GM12878 (cell line): ENCODE measurements around the gene XAGE3. TPM values are rescaled to one million over a fixed set of nuclear protein-coding genes. Genes with fewer than 3 reads are reported as not detected.

ENCODE experiments used
- ATAC-seq: fragments of 200-7000 bp; cut with Tn5 transposase; 3 replicates; pipeline ENCODE4 v1.9.1; 2020; ENCODE audit warnings: mild to moderate bottlenecking, moderate library complexity
- BruUV-seq: library from RNA; stranded (reverse); fragments of 400-500 nt; replicated peaks from 2 replicates; lab custom pipeline; 2021; lab: Mats Ljungman, UMichigan
- CTCF ChIA-PET: fragments of 300-600 bp; sonication (Branson Sonifier 250); formaldehyde crosslinking; extraction: SDS; loops from one replicate; lab custom pipeline; 2021; ENCODE audit warnings: inconsistent platforms; lab: Yijun Ruan, JAX
- POLR2A ChIA-PET: fragments of 350-600 bp; formaldehyde crosslinking; extraction: SDS; loops from one replicate; lab custom pipeline; 2021; ENCODE audit warnings: inconsistent platforms; lab: Charles Lee
- RAD21 ChIA-PET: fragments of 300-600 bp; sonication (Branson Sonifier 250); formaldehyde crosslinking; loops from one replicate; lab custom pipeline; 2023; ENCODE audit warnings: antibody characterized with exemption; ENCODE audit not compliant: unreplicated experiment; lab: Charles Lee
- SMC1A ChIA-PET: fragments of 300-600 bp; sonication (Branson Sonifier 250); formaldehyde crosslinking; loops from one replicate; lab custom pipeline; 2023; ENCODE audit not compliant: unreplicated experiment, uncharacterized antibody; lab: Charles Lee
- DNase-seq: peaks from one replicate; pipeline ENCODE4 v3.0.0-alpha.2; 2011; ENCODE audit warnings: low read depth, low spot score
- FAIRE-seq: peaks from 3 replicates; lab custom pipeline; 2011; peaks lifted over from hg19 to GRCh38; lab: Jason Lieb, UNC
- H2AFZ ChIP-seq: 2 replicates; pipeline ENCODE4 v1.6.0; 2011; ENCODE audit warnings: low read depth, low read length, control low read depth; ENCODE audit not compliant: control insufficient read depth
- H3K27ac ChIP-seq: 2 replicates; pipeline ENCODE4 v1.5.1; 2011; ENCODE audit warnings: control low read depth; ENCODE audit not compliant: control insufficient read depth, insufficient read depth
- H3K27me3 ChIP-seq, 2 experiments: replicated peaks in 1 of 2; 2 replicates each; pipeline versions ENCODE4 v1.6.0 to v1.6.1; 2011; ENCODE audit warnings: low read length in 1 of 2; ENCODE audit not compliant: control insufficient read depth in 2 of 2, insufficient read depth in 2 of 2
- H3K36me3 ChIP-seq, 2 experiments: 2 replicates each; pipeline ENCODE4 v1.5.1; 2011; ENCODE audit warnings: low read length in 1 of 2; ENCODE audit not compliant: control insufficient read depth in 2 of 2, insufficient read depth in 2 of 2
- H3K4me1 ChIP-seq: 2 replicates; pipeline ENCODE4 v1.6.1; 2011; ENCODE audit warnings: mild to moderate bottlenecking, low read length, moderate library complexity, mixed read lengths; ENCODE audit not compliant: control insufficient read depth, insufficient read depth
- H3K4me2 ChIP-seq: 2 replicates; pipeline ENCODE4 v1.6.0; 2011; ENCODE audit warnings: control low read depth; ENCODE audit not compliant: control insufficient read depth, insufficient read depth
- H3K4me3 ChIP-seq: fragments of 200-600 bp; sonication (generic); 2 replicates; pipeline ENCODE4 v1.5.1; 2016
- H3K79me2 ChIP-seq: 2 replicates; pipeline ENCODE4 v1.6.0; 2011; ENCODE audit warnings: low read length; ENCODE audit not compliant: control insufficient read depth, insufficient read depth
- H3K9ac ChIP-seq: 2 replicates; pipeline ENCODE4 v1.8.0; 2011; ENCODE audit warnings: low read length, control low read depth, mixed read lengths; ENCODE audit not compliant: control insufficient read depth, insufficient read depth
- H3K9me3 ChIP-seq: replicated peaks from 3 replicates; pipeline ENCODE4 v1.5.1; 2011; ENCODE audit warnings: mild to moderate bottlenecking, low read length; ENCODE audit not compliant: control insufficient read depth, insufficient read depth
- H4K20me1 ChIP-seq: 2 replicates; pipeline ENCODE4 v1.6.0; 2011; ENCODE audit not compliant: control insufficient read depth, insufficient read depth
- BCL11A ChIP-seq: IDR thresholded peaks from 2 replicates; pipeline ENCODE4 v1.6.1; 2011; ENCODE audit warnings: low read depth, low read length
- BMI1 ChIP-seq: fragments of 450-650 bp; IDR thresholded peaks from 2 replicates; pipeline ENCODE4 v1.6.1; 2016; ENCODE audit warnings: mild to moderate bottlenecking, moderate library complexity, borderline replicate concordance
- CHD4 ChIP-seq: fragments of 200-600 bp; sonication (generic); IDR thresholded peaks from 2 replicates; pipeline ENCODE4 v1.6.1; 2016; ENCODE audit warnings: mild to moderate bottlenecking
- CREB1 ChIP-seq: IDR thresholded peaks from 2 replicates; pipeline ENCODE4 v1.6.1; 2012; ENCODE audit warnings: low read depth, mild to moderate bottlenecking, inconsistent platforms
- CTCF ChIP-seq, 3 experiments: IDR thresholded peaks in 2 of 3; conservative IDR thresholded peaks in 1 of 3; 2 replicates each; pipeline ENCODE4 v1.5.1; 2011; ENCODE audit warnings: low read depth in 3 of 3, low read length in 3 of 3, mild to moderate bottlenecking in 3 of 3, control low read depth in 2 of 3, moderate library complexity in 2 of 3, inconsistent platforms in 1 of 3, mixed read lengths in 1 of 3; ENCODE audit not compliant: control insufficient read depth in 2 of 3, insufficient read depth in 1 of 3; ENCODE audit errors: extremely low read depth in 1 of 3
- ETV6 ChIP-seq, 2 experiments: fragments of 450-650 bp in 1 of 2; IDR thresholded peaks in 1 of 2; conservative IDR thresholded peaks in 1 of 2; 2 replicates each; pipeline ENCODE4 v1.6.1; 2014; ENCODE audit warnings: antibody characterized with exemption in 1 of 2, borderline replicate concordance in 1 of 2, low read depth in 1 of 2, mild to moderate bottlenecking in 1 of 2, moderate library complexity in 1 of 2
- HDAC6 ChIP-seq: fragments of 200-600 bp; sonication (generic); IDR thresholded peaks from one replicate; pipeline ENCODE4 v1.8.0; 2017; ENCODE audit warnings: antibody characterized with exemption; ENCODE audit not compliant: unreplicated experiment
- KDM1A ChIP-seq: fragments of 200-600 bp; sonication (generic); IDR thresholded peaks from 2 replicates; pipeline ENCODE4 v1.6.1; 2016; ENCODE audit warnings: borderline replicate concordance
- MEF2B ChIP-seq: fragments of 450-650 bp; IDR thresholded peaks from 2 replicates; pipeline ENCODE4 v1.6.1; 2018; ENCODE audit warnings: mild to moderate bottlenecking, moderate library complexity; ENCODE audit not compliant: partially characterized antibody, poor library complexity, severe bottlenecking
- NR2C1 ChIP-seq: fragments of 450-650 bp; IDR thresholded peaks from 2 replicates; pipeline ENCODE4 v1.6.1; 2017; ENCODE audit warnings: antibody characterized with exemption, mild to moderate bottlenecking, moderate library complexity
- RELB ChIP-seq: fragments of 450-650 bp; IDR thresholded peaks from 2 replicates; pipeline ENCODE4 v1.6.1; 2017; ENCODE audit warnings: low read depth, mild to moderate bottlenecking, moderate library complexity
- RFX5 ChIP-seq: IDR thresholded peaks from 2 replicates; pipeline ENCODE4 v1.6.1; 2011; ENCODE audit warnings: low read depth, low read length, improper control_type of control experiment
- SMC3 ChIP-seq: IDR thresholded peaks from 2 replicates; pipeline ENCODE4 v1.6.1; 2011; ENCODE audit warnings: low read length, improper control_type of control experiment, borderline replicate concordance
- STAT1 ChIP-seq: fragments of 450-650 bp; conservative IDR thresholded peaks from 2 replicates; pipeline ENCODE4 v1.6.1; 2014; ENCODE audit warnings: antibody characterized with exemption, mild to moderate bottlenecking
- YBX1 ChIP-seq: fragments of 450-650 bp; IDR thresholded peaks from 2 replicates; pipeline ENCODE4 v1.6.1; 2016; ENCODE audit warnings: antibody characterized with exemption
- ZNF207 ChIP-seq: fragments of 450-650 bp; IDR thresholded peaks from 2 replicates; pipeline ENCODE4 v1.6.1; 2014; ENCODE audit warnings: antibody characterized with exemption, mild to moderate bottlenecking, borderline replicate concordance
- WGBS: methylation state at CpG from one replicate; pipeline ENCODE4 v1.1.6; 2016; ENCODE audit warnings: low lambda C conversion rate; ENCODE audit not compliant: insufficient replicate concordance, insufficient coverage; ENCODE audit errors: missing lambda C conversion rate; 5-methylcytosine and 5-hydroxymethylcytosine counted together
- in situ Hi-C: fragments of 300-500 bp; cut with MboI; formaldehyde crosslinking; loops from 9 replicates; pipeline ENCODE4 v1.14.3; 2018; ENCODE audit warnings: mixed read lengths
- intact Hi-C: fragments of 100-400 bp; cut with micrococcal nuclease; formaldehyde crosslinking; loops from one replicate; pipeline ENCODE4 v1.14.2; 2022; ENCODE audit not compliant: unreplicated experiment
- polyA plus RNA-seq, 11 experiments: library from polyadenylated mRNA; depleted of rRNA in 4 of 11; unstranded in 6 of 11; stranded (reverse) in 5 of 11; fragments of >200 nt; fragmentation: Nextera tagmentation in 4 of 11; fragmentation: Illumina TruSeq in 1 of 11; extraction: Ambion mirVana in 4 of 11; extraction: Trizol in 1 of 11; gene quantifications; 1 replicate in 1 of 11; 2 replicates in 10 of 11; pipeline versions ENCODE4 v1.2.1 to v1.2.3, GENCODE V29; 2011 to 2016; ENCODE audit warnings: inconsistent platforms in 2 of 11, missing spikeins in 2 of 11, low read depth in 1 of 11
- total RNA-seq, 4 experiments: library from RNA; depleted of rRNA in 3 of 4; stranded (reverse); fragments of >200 nt in 3 of 4; fragmentation: Illumina TruSeq in 1 of 4; extraction: Trizol in 1 of 4; gene quantifications; 2 replicates each; pipeline versions ENCODE4 v1.2.1 to v1.2.3, GENCODE V29; 2013 to 2021
- TF ChIP-seq, protein P1 (sequence below): fragments of 450-650 bp; IDR thresholded peaks from 2 replicates; pipeline ENCODE4 v1.6.1; 2016; ENCODE audit warnings: mild to moderate bottlenecking

The XAGE3 gene
- total and polyA plus RNA-seq, 10 of the 15 experiments (the other 5 are each of a cell fraction or from before 2014, with no cell fraction given), result not detected

DNA sequence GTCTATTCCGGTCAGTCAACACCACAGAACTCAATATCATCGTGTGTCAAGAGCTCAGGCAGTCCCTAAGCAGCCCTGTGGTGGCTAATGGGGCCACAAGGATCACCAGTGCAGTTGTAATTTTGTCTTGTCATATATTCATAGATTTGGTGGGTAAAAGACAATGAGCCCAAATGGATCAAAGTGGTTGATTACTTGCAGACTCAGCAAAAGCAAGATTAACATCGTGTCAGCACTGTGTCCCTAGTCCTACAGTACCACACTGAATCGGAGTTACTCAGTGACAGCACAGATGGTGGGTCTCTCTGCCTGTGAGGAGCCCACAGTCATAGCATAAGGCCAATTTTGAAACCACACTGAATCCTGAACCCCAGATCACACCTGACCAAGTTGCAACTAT lies 48.1 kb downstream of the XAGE3 start:
- TF ChIP-seq YBX1 (no peak), BCL11A (no peak), CREB1 (no peak), CTCF (IDR thresholded peaks at IDR 0.05 in 2 of 3, conservative IDR thresholded peaks at IDR 0.05 in 1 of 3; ENCODE audit: control insufficient read depth in 2 of 3, extremely low read depth in 1 of 3, insufficient read depth in 1 of 3, low read depth in 3 of 3, low read length in 3 of 3) (no peak), RELB (no peak), MEF2B (no peak), STAT1 (no peak), CHD4 (no peak), KDM1A (no peak), BMI1 (no peak), ZNF207 (no peak), RFX5 (no peak), HDAC6 (no peak), SMC3 (no peak), ETV6 (conservative IDR thresholded peaks at IDR 0.05 in 1 of 2, IDR thresholded peaks at IDR 0.05 in 1 of 2; ENCODE audit: borderline replicate concordance in 1 of 2, low read depth in 1 of 2) (no peak), NR2C1 (no peak)
- TF ChIP-seq, protein P1, sequence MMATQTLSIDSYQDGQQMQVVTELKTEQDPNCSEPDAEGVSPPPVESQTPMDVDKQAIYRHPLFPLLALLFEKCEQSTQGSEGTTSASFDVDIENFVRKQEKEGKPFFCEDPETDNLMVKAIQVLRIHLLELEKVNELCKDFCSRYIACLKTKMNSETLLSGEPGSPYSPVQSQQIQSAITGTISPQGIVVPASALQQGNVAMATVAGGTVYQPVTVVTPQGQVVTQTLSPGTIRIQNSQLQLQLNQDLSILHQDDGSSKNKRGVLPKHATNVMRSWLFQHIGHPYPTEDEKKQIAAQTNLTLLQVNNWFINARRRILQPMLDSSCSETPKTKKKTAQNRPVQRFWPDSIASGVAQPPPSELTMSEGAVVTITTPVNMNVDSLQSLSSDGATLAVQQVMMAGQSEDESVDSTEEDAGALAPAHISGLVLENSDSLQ, result no peak
- TF ChIP-seq, all 136 proteins: peak for 0
- intact Hi-C loops, result no loop called here
- Histone ChIP-seq H3K9ac (no peak overlapping the region), H3K79me2 (no peaks in the 10 kb centered on the region), H3K27me3 (no peaks in the 10 kb centered on the region; a peak in 1 of 4 replicates), H3K4me1 (no peaks in the 10 kb centered on the region), H3K36me3 (no peaks in the 10 kb centered on the region), H2AFZ (no peak overlapping the region), H3K4me3 (no peak overlapping the region), H3K9me3 (no peaks in the 10 kb centered on the region; the same call in 2 of the 3 replicates), H3K4me2 (no peak overlapping the region), H3K27ac (no peak overlapping the region), H4K20me1 (no peaks in the 10 kb centered on the region)
- ChIA-PET CTCF (no interaction called here), POLR2A (no interaction called here), SMC1A (no interaction called here), RAD21 (no interaction called here)
- ATAC-seq (no peak), FAIRE-seq (no peak), DNase-seq (no peak)
- no TSS peak for BruUV-seq
- in situ Hi-C loops, result no loop called here
- 15% methylated on average over 4 of the region's 4 CpGs for WGBS
